HG03520 (cell line): ENCODE results near the gene C16orf96.

Experiments used
- ATAC-seq: cut with Tn5 transposase; IDR thresholded peaks from one replicate; pipeline ENCODE4 v1.9.1; 2021; ENCODE audit warnings: mild to moderate bottlenecking, moderate library complexity; ENCODE audit not compliant: unreplicated experiment

Gene C16orf96

DNA sequence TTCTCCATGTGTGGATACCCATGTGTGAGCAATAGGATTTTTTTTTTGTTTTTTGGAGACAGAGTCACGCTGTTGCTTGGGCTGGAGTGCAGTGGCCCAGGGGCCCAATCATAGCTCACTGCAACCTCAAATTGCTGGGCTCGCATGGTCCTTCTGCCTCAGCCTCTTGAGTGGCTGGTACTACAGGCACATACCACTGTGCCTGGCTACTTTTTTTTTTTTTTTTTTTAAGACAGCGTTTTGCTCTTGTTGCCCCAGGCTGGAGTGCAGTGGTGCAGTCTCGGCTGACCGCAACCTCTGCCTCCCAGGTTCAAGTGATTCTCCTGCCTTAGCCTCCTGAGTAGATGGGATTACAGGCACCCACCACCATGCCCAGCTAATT lies 85.2 kb downstream of the C16orf96 start:
- no peak for ATAC-seq

DNA sequence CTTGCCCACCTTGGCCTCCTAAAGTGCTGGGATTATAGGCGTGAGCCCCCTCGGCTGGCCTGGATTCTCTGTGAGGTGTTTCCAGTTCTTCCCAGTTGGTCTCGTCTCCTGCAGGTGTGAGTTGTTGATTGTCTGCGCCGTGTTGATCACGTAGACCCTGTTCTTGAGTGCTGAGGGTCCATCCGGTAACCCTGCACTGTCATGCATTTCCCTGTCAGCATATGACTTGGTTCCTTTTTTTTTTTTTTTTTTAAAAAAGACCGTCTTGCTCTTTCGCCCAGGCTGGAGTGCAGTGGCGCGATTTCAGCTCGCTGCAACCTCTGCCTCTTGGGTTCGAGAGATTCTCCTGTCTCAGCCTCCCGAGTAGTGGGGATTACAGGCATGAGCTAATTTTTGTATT lies 85.8 kb downstream of the C16orf96 start:
- no peak for ATAC-seq

DNA sequence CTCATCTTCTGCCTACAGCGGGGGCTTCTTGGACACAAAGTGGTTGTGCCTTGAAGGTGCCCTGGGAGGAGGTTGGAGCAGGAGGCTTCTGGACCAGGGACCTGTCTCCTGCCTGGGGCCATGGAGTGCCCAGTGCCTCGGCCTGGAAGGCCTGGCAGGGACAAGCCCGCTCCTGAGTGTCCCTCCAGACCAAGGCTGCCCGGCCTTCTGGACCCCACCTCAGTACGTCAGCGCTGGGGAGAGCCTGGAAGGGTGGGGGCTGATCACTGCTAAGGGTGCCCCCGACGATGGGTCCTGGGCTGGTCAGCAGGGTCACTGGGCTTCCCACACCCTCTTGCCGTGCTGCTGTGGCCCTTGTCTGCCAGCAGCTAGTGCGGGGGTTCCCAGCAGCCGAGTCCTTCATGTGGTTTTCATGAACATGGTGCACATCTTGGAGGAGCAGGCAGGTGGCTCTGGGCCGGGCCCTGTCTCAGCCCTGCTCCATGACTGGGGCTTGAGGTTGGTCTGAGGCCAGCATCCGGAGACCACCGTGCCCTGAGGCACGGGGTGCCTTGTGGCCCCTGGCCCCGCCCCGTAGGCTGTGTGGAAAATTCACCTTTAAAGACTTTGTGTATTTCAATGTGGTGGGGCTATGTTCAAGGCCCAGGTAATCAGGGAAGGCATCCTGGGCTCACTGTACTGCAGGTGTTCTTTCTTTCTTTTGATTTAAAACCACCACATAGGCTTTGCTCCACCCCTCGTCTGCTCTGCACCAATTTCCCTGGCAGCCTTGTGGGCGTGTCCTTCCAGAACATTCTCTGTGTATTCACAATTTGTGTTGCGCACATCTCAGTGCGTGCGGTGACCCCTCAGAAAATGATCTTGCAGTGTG lies 90.9 kb downstream of the C16orf96 start:
- no peak for ATAC-seq

DNA sequence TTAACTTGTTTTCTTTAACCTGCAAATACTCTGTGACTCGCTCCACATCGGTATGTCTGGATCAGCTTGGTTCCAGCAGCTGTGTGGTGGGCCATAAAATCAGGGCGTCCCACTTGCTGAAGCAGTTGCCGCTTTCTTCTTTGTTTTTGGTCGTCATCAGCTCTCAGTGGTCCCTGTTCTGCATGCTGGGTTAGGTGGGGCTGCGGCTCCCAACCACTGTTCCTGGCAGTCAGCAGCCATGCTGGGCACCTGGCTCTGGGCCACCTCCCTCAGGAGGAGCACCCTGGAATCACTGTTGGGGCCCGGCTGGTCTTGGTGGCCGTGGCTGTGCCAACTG lies 91.5 kb downstream of the C16orf96 start:
- ATAC-seq: no peak

DNA sequence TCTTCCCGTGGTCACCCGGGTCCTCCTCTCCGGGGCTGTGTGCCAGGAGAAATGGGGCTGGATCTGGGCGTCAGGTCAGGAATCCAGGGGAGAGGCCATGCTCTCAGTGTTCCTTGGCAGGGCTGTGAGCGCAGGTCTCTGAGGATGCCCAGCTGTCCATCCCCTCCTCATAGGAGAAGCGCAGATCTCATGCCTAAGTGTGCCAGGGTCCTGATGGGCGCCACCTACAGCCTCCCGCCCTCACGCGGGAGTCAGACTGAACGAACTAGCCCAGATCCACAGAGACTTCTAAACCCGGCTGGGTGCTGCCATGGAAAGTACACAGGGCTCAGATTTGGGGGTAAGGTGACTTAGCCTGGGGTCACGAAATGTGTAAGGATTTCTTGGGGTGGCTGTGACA lies 92.8 kb downstream of the C16orf96 start:
- ATAC-seq: no peak

DNA sequence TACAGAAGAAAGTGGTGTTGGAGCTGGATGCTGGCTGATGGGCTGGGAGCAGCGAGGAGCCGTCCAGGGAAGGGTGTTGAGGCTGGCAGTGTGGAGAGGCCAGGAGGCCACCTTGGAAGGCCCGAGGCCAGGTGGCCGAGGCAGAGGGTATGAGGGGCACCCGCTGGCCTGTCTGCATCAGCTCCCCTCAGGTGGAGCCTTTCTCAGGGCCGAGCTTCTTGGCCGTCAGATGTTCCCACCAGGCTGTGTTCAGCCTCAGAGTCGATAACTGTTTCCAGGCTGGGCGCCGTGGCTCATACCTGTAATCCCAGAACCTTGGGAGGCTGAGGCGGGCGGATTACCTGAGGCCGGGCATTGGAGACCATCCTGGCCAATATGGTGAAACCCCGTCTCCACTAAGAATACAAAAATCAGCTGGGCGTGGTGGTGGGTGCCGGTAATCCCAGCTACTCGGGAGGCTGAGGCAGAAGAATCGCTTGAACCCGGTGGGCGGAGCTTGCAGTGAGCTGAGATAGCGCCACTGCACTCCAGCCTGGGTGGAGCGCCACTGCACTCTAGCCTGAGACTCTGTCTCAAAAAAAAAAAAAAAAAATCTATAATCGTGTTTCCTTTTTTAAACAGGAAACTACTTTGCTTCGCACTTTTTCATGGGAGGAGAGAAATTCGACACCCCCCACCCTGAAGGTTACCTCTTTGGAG lies 93.8 kb downstream of the C16orf96 start:
- ATAC-seq: no peak
